ENCODE results near the gene ISOC2. TPM values are rescaled to one million over a fixed set of nuclear protein-coding genes. Genes with fewer than 3 reads are reported as not detected.
A peak's percentile ranks its signal among the peaks of the same experiment; 100 is the strongest.

Gene ISOC2
- total RNA-seq, result 96.7 TPM

GRCh38 chr19:55461259-55461973, at the start of gene ISOC2:
Gene ISOC2 (minus strand): TSS chr19:55461642. CDS start chr19:55456486, 5,156 bp downstream.
- Histone ChIP-seq H3K4me1 (peaks cover 0 to 5% of the 10 kb centered on the region in 2 donors), H3K27ac (peak within 1 kb of the TSS; percentile 67 to 79), H3K9me3 (no peaks in the 10 kb centered on the region), H3K4me3 (peak within 1 kb of the TSS; percentile 58 to 77), H3K36me3 (no peaks in the 10 kb centered on the region), H3K27me3 (no peaks in the 10 kb centered on the region)
- intact Hi-C loops (cut with DNase I), result loop anchor here (1.0 to 5.0 kb wide), 7 partner anchors 15 to 345 kb away; partner anchors contain the start of genes BRSK1, FIZ1, HSPBP1 and PPP1R12C
- peak; percentile 100 for DNase-seq (ENCODE audit: low spot score in 2 of 2)
- no peak for TF ChIP-seq CTCF (IDR thresholded peaks at IDR 0.05)

- Histone ChIP-seq H3K4me1 (peaks cover 2 to 3% of the 10 kb centered on the region in 2 donors), H3K36me3 (no peaks in the 10 kb centered on the region), H3K4me3 (no peak overlapping the region), H3K27ac (no peak overlapping the region), H3K9me3 (no peaks in the 10 kb centered on the region), H3K27me3 (no peaks in the 10 kb centered on the region)
- DNase-seq (ENCODE audit: low spot score in 2 of 2), result no peak
- intact Hi-C loops (cut with DNase I), result no loop called here
- TF ChIP-seq CTCF (IDR thresholded peaks at IDR 0.05), result no peak
Measured at GRCh38 chr19:55508120-55508519, 46.7 kb upstream of the ISOC2 start.

GRCh38 chr19:55504981-55505380, 43.5 kb upstream of the ISOC2 start:
- Histone ChIP-seq H3K4me3 (no peak overlapping the region), H3K27ac (no peak overlapping the region), H3K4me1 (peaks cover 2 to 3% of the 10 kb centered on the region in 2 donors), H3K36me3 (no peaks in the 10 kb centered on the region), H3K27me3 (no peaks in the 10 kb centered on the region), H3K9me3 (no peaks in the 10 kb centered on the region)
- TF ChIP-seq CTCF (IDR thresholded peaks at IDR 0.05), result no peak
- no peak for DNase-seq (ENCODE audit: low spot score in 2 of 2)
- intact Hi-C loops (cut with DNase I), result loop anchor here (1.0 to 5.0 kb wide), 4 partner anchors 18 to 203 kb away; partner anchors contain the start of gene UBE2S

GRCh38 chr19:55504252-55504603, 42.8 kb upstream of the ISOC2 start:
- Histone ChIP-seq H3K36me3 (no peaks in the 10 kb centered on the region), H3K9me3 (no peaks in the 10 kb centered on the region), H3K4me1 (peaks cover 2 to 3% of the 10 kb centered on the region in 2 donors), H3K4me3 (peak overlapping the region; percentile 48 to 71), H3K27ac (peak overlapping the region in 1 of 2 donors; percentile 87), H3K27me3 (no peaks in the 10 kb centered on the region)
- peak in 1 of 3 experiments; percentile 10 for TF ChIP-seq CTCF (IDR thresholded peaks at IDR 0.05)
- no peak for DNase-seq (ENCODE audit: low spot score in 2 of 2)
- intact Hi-C loops (cut with DNase I), result loop anchor here (1.0 to 5.0 kb wide), 4 partner anchors 17 to 202 kb away; partner anchors contain the start of gene UBE2S

- H3K27ac ChIP-seq, result peak overlapping the region; percentile 71 to 87
- H3K4me1 ChIP-seq, result peaks cover 2 to 3% of the 10 kb centered on the region in 2 donors
- DNase-seq (ENCODE audit: low spot score in 2 of 2), result peak; percentile 73 to 95
- H3K27me3 ChIP-seq, result no peaks in the 10 kb centered on the region
- peak; percentile 99 to 100 (median 99) for TF ChIP-seq CTCF (IDR thresholded peaks at IDR 0.05)
- intact Hi-C loops (cut with DNase I), result loop anchor here (1.0 to 5.0 kb wide), 4 partner anchors 16 to 201 kb away; partner anchors contain the start of gene UBE2S
- peak overlapping the region; percentile 48 to 71 for H3K4me3 ChIP-seq
- no peaks in the 10 kb centered on the region for H3K9me3 ChIP-seq
- H3K36me3 ChIP-seq, result no peaks in the 10 kb centered on the region
Measured at GRCh38 chr19:55503502-55504251, 42.2 kb upstream of the ISOC2 start.

Measured in ascending aorta (tissue), 2 donors.